Gastrocnemius medialis (tissue), 4 donors: ENCODE measurements around the gene POMT2. TPM values are rescaled to one million over a fixed set of nuclear protein-coding genes. Genes with fewer than 3 reads are reported as not detected.
"Not testable (repeated sequence)": the region's sequence is repeated elsewhere in the genome, so short reads cannot be mapped to it uniquely, and the experiment has no call there.

Experiments used
- ATAC-seq, 2 donors: fragments of 150-250 bp; one replicate each; pipeline ENCODE4 v1.9.1; 2016
- DNase-seq, 2 donors: peaks; one replicate each; pipeline ENCODE4 v3.0.0-alpha.2; 2019
- H3K27ac ChIP-seq, 4 donors: fragments of 200-600 bp; sonication (generic); 1 replicate in 1 of 4; 2 replicates in 3 of 4; pipeline ENCODE4 v1.5.1; 2016 to 2018; ENCODE audit warnings: mild to moderate bottlenecking in 2 of 4, moderate library complexity in 1 of 4
- H3K27me3 ChIP-seq, 3 donors: fragments of 200-600 bp; sonication (generic) in 2 of 3; 1 replicate in 1 of 3; 2 replicates in 2 of 3; pipeline versions ENCODE4 v1.5.1 to v1.6.0; 2016 to 2019; ENCODE audit warnings: mild to moderate bottlenecking in 1 of 3, moderate library complexity in 1 of 3
- H3K36me3 ChIP-seq, 2 donors: fragments of 200-600 bp; sonication (generic) in 1 of 2; one replicate each; pipeline ENCODE4 v1.5.1; 2017 to 2018
- H3K4me1 ChIP-seq, 2 donors: fragments of 200-600 bp; sonication (generic) in 1 of 2; one replicate each; pipeline ENCODE4 v1.5.1; 2016 to 2017; ENCODE audit warnings: mild to moderate bottlenecking in 2 of 2
- H3K4me3 ChIP-seq, 4 donors: fragments of 200-600 bp; sonication (generic) in 3 of 4; 1 replicate in 1 of 4; 2 replicates in 3 of 4; pipeline ENCODE4 v1.5.1; 2016 to 2019; ENCODE audit warnings: mild to moderate bottlenecking in 2 of 4
- H3K9me3 ChIP-seq, 3 donors: fragments of 200-600 bp; sonication (generic) in 2 of 3; 1 replicate in 1 of 3; 2 replicates in 2 of 3; pipeline ENCODE4 v1.5.1; 2016 to 2019
- POLR2A ChIP-seq, 2 donors: fragments of 450-650 bp; IDR thresholded peaks; one replicate each; pipeline ENCODE4 v1.6.1; 2017; ENCODE audit warnings: antibody characterized with exemption in 2 of 2, mild to moderate bottlenecking in 2 of 2, moderate library complexity in 2 of 2
- in situ Hi-C, 4 donors: fragments of 200-750 bp; cut with MboI; loops; one replicate each; pipeline versions ENCODE4 v1.15.0 to v1.8.0; 2017; ENCODE audit warnings: low sequenced_read_pairs in 4 of 4
- intact Hi-C: fragments of 100-400 bp; cut with DNase I; formaldehyde crosslinking; loops from one replicate; pipeline ENCODE4 v1.15.1; 2023; ENCODE audit warnings: low total_unique reads
- total RNA-seq, 4 donors: library from RNA; depleted of rRNA; stranded (reverse); fragments of >200 nt; gene quantifications; one replicate each; pipeline versions ENCODE4 v1.1.0 to v1.2.3, GENCODE V29; 2016
- TF ChIP-seq, protein P1 (sequence below), 5 experiments: fragments of 450-650 bp in 3 of 5; fragments of 200-600 bp in 2 of 5; sonication (generic) in 2 of 5; IDR thresholded peaks in 4 of 5; conservative IDR thresholded peaks in 1 of 5; 1 replicate in 4 of 5; 2 replicates in 1 of 5; pipeline ENCODE4 v1.5.1; 2016 to 2019; ENCODE audit warnings: antibody characterized with exemption in 5 of 5, mild to moderate bottlenecking in 3 of 5, moderate library complexity in 3 of 5

POMT2 gene
- total RNA-seq, 4 donors from 2014 or later, result 27.0 to 33.2 (median 28.9) TPM

- ATAC-seq (no peak), DNase-seq (no peak)
- intact Hi-C loops (no loop called here), in situ Hi-C loops (loop anchor here in 1 of 4 donors (25.0 kb wide), 1 partner anchor 422 kb away; no protein-coding TSS in a partner anchor)
- no peak overlapping the region for H3K27ac ChIP-seq
- H3K27me3 ChIP-seq, result no peaks in the 10 kb centered on the region
- H3K36me3 ChIP-seq, result peaks cover 3 to 98% of the 10 kb centered on the region in 2 donors
- H3K4me1 ChIP-seq, result no peaks in the 10 kb centered on the region
- TF ChIP-seq, protein P1, sequence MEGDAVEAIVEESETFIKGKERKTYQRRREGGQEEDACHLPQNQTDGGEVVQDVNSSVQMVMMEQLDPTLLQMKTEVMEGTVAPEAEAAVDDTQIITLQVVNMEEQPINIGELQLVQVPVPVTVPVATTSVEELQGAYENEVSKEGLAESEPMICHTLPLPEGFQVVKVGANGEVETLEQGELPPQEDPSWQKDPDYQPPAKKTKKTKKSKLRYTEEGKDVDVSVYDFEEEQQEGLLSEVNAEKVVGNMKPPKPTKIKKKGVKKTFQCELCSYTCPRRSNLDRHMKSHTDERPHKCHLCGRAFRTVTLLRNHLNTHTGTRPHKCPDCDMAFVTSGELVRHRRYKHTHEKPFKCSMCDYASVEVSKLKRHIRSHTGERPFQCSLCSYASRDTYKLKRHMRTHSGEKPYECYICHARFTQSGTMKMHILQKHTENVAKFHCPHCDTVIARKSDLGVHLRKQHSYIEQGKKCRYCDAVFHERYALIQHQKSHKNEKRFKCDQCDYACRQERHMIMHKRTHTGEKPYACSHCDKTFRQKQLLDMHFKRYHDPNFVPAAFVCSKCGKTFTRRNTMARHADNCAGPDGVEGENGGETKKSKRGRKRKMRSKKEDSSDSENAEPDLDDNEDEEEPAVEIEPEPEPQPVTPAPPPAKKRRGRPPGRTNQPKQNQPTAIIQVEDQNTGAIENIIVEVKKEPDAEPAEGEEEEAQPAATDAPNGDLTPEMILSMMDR (IDR thresholded peaks at IDR 0.05 in 4 of 5, conservative IDR thresholded peaks at IDR 0.05 in 1 of 5), result no peak
- TF ChIP-seq POLR2A (IDR thresholded peaks at IDR 0.05), result no peak
- H3K4me3 ChIP-seq, result no peak overlapping the region
- no peaks in the 10 kb centered on the region for H3K9me3 ChIP-seq
Measured at GRCh38 chr14:77284066-77284465, 36.6 kb downstream of the POMT2 start.

DNA sequence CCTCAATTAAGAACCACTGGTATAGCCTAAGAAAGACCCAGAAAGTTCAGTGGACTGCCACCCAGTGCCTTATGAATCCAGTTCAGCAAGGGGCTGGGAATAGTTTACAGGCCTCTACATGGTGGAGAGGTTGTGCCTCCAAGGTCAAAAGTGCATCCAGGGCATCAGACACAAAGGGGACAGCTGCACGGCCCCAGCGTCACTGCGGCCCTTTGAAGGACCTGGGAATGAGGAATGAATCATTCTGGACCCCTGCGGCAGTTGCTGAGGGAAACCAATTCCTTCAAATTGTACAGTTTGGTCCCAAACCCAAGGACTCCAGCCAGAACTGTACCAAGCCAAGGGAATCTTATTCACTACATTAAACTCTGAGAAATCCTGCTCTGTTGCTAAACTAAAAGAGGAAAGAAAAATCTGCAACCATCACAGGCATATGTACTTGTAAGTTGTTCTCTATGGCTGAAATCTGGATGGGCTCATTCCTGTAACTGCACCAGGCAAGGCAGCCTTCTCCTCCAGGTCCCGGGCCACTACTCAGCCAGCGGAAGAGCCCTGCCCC, 38.8 kb downstream of the POMT2 start:
- no peaks in the 10 kb centered on the region for H3K9me3 ChIP-seq
- in situ Hi-C loops, result loop anchor here in 1 of 4 donors (25.0 kb wide), 1 partner anchor 420 kb away; no protein-coding TSS in a partner anchor

DNA sequence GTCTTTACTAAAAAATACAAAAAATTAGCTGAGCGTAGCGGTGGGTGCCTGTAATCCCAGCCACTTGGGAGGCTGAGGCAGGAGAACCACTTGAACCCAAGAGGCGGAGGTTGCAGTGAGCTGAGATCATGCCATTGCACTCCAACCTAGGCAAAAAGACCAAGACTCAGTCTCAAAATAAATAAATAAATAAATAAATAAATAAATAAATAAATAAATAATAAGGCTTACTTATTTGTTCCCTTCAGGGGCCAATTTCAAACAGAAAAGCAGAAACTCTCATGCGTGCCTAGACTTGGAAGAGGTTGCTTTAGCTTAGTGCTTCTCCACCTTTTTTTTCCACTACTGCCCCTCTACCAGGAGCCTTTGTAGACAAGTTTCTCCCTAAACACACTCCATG, 39.8 kb downstream of the POMT2 start:
- H3K36me3 ChIP-seq, result peaks cover 0 to 99% of the 10 kb centered on the region in 2 donors

More for the DNA sequence above, 38.8 kb downstream of the POMT2 start:
- no peak for ATAC-seq
- DNase-seq, result no peak
- no peaks in the 10 kb centered on the region for H3K4me1 ChIP-seq
- peaks cover under 1 to 100% of the 10 kb centered on the region in 2 donors for H3K36me3 ChIP-seq
- TF ChIP-seq, protein P1 (IDR thresholded peaks at IDR 0.05 in 4 of 5, conservative IDR thresholded peaks at IDR 0.05 in 1 of 5), result no peak
- no peak for TF ChIP-seq POLR2A (IDR thresholded peaks at IDR 0.05)
- intact Hi-C loops, result no loop called here
- H3K4me3 ChIP-seq, result no peak overlapping the region
- no peaks in the 10 kb centered on the region for H3K27me3 ChIP-seq
- H3K27ac ChIP-seq, result no peak overlapping the region

DNA sequence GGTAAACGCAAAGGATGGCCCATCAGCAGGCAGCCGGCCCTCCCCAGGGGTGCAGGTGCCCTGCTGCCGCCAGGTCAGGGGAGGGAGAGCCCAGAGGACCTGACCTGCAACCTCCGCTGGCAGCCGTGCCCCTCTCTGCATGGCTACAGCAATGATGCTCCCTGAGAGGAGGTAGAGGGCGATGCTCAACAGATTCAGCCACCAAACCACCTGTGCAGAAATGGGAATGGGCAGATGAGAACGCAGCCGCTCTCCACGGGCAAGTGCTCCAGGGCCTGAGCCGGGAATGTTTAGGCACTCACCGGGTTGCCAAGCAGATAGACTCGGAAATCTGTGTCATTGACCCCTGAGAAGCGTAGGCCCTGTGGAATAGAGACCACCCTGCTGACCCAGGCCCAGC, 41.0 kb downstream of the POMT2 start:
- Histone ChIP-seq H3K9me3 (no peaks in the 10 kb centered on the region), H3K27ac (no peak overlapping the region), H3K4me1 (no peaks in the 10 kb centered on the region), H3K27me3 (no peaks in the 10 kb centered on the region), H3K4me3 (no peak overlapping the region), H3K36me3 (peaks cover 0 to 87% of the 10 kb centered on the region in 2 donors)
- TF ChIP-seq POLR2A (IDR thresholded peaks at IDR 0.05), result no peak
- TF ChIP-seq, protein P1 (IDR thresholded peaks at IDR 0.05 in 4 of 5, conservative IDR thresholded peaks at IDR 0.05 in 1 of 5), result no peak
- in situ Hi-C loops (loop anchor here in 1 of 4 donors (25.0 kb wide), 1 partner anchor 417 kb away; no protein-coding TSS in a partner anchor), intact Hi-C loops (no loop called here)
- ATAC-seq (no peak), DNase-seq (no peak)

More for the DNA sequence above, 39.8 kb downstream of the POMT2 start:
- intact Hi-C loops, ATAC-seq, H3K4me3 ChIP-seq, H3K27ac ChIP-seq, H3K27me3 ChIP-seq, DNase-seq, H3K9me3 ChIP-seq, H3K4me1 ChIP-seq: not testable (repeated sequence)
- in situ Hi-C loops, result loop anchor here in 1 of 4 donors (25.0 kb wide), 1 partner anchor 419 kb away; no protein-coding TSS in a partner anchor

DNA sequence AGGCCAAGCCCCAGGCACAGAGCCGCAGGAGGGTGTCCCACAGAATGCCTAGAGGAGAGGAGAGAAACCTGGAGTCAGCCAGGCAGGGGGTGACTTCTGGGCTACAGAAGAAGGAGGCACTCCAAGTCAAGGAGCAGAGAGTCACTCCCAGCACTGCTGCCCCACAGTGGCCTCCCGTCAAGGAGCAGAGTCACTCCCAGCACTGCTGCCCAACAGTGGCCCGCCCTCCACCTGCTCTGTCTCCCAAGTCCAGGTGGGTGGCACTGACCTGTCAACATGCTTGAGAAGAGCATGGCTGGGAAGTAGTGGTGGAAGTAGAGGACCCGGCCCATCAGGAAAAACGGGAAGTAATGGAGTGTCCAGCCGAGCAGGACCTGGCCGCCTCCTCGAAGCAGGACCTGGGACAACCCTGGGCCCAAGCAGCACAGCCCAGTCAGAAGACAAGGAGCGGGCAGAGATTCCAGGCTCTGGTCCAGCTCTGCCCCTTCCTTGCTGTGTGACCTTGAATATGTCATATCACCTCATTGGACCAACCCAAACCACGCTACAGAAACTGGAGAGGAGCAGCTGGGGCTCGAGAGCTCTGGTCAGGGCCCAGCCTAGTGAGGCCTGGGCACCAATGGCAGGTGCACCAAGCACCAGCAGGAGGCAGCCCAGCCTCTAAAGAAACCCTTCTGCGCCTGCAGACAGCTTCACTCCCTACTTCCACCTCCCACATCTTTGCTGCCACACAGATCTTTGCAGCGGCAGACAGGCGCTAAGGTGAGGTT, 42.0 kb downstream of the POMT2 start:
- no peak for DNase-seq
- no peak overlapping the region for H3K27ac ChIP-seq
- intact Hi-C loops, result no loop called here
- ATAC-seq, result no peak
- TF ChIP-seq, protein P1 (IDR thresholded peaks at IDR 0.05 in 4 of 5, conservative IDR thresholded peaks at IDR 0.05 in 1 of 5), result no peak
- no peak for TF ChIP-seq POLR2A (IDR thresholded peaks at IDR 0.05)
- H3K4me3 ChIP-seq, result no peak overlapping the region
- H3K27me3 ChIP-seq, result peaks cover 0 to under 1% (median 0%) of the 10 kb centered on the region in 3 donors
- in situ Hi-C loops, result loop anchor here in 1 of 4 donors (25.0 kb wide), 1 partner anchor 416 kb away; no protein-coding TSS in a partner anchor
- H3K9me3 ChIP-seq, result no peaks in the 10 kb centered on the region
- H3K36me3 ChIP-seq, result peaks cover 0 to 76% of the 10 kb centered on the region in 2 donors
- H3K4me1 ChIP-seq, result no peaks in the 10 kb centered on the region
